LHCN-M2 (cell line): ENCODE results near the gene TUBGCP2. TPM values are rescaled to one million over a fixed set of nuclear protein-coding genes. Genes with fewer than 3 reads are reported as not detected.
"Not testable (repeated sequence)": the region's sequence is repeated elsewhere in the genome, so short reads cannot be mapped to it uniquely, and the experiment has no call there.

ENCODE experiments used
- DNase-seq: peaks from one replicate; pipeline ENCODE4 v3.0.0-alpha.2; 2012; ENCODE audit warnings: low read depth
- total RNA-seq: library from RNA; depleted of rRNA; stranded (reverse); fragments of >200 nt; gene quantifications from 2 replicates; pipeline ENCODE4 v1.2.3, GENCODE V29; 2014

TUBGCP2 gene
- total RNA-seq, 1 experiment from 2014 or later = 74.8 TPM

DNA sequence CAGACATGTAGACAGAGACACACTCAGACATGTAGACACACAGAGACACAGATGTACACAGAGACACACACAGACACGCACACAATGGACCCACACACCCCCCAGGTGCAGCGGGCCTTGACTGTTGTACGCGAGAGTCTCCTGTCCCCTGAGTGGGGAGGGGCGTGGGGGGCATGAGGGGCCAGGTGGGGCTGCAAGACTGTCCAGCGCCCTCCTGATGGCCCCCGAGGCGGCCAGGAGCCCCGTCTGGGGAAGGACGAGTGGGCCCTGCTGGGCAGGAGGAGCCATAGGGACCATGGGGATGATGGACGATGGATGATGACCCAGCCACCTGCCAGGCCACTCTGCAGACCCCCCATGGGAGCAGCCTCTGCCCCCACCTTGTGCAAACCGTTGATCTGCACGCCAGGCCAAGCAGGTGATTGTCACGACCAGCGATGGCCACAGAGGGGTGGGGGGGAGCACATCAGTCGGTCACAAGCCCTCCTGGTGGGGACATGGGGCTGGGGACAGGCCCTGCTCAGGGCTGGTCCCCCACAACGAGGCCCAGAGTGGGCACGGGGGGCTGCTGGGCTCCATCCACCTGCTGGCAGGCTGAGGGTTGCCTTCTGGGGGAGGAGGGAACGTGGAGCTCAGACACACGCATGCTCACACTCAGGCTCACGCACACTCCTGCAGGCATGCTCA is 59.4 kb downstream of the TUBGCP2 start:
- no peak for DNase-seq

DNA sequence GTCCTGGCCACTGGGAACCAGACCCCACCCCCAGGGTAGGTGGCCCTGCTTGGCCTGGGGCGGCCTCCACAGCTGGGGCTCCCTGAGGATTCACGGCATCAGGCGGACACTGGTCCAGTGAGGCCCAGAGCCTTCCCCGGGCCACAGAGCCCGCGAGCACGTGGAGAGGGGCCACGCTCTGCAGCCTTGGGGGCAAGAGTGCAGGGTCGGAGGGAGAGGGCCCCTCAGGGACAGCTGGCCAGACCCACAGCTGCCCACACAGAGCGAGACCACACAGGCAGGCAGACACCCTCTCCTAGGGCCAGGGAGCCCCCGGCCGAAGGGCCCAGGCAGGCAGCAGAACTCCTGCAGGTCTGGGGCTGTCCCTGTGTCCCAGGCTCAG is 60.3 kb downstream of the TUBGCP2 start:
- DNase-seq = no peak

GRCh38 chr10:133247681-133248333 is 60.9 kb downstream of the TUBGCP2 start:
- DNase-seq = no peak

DNA sequence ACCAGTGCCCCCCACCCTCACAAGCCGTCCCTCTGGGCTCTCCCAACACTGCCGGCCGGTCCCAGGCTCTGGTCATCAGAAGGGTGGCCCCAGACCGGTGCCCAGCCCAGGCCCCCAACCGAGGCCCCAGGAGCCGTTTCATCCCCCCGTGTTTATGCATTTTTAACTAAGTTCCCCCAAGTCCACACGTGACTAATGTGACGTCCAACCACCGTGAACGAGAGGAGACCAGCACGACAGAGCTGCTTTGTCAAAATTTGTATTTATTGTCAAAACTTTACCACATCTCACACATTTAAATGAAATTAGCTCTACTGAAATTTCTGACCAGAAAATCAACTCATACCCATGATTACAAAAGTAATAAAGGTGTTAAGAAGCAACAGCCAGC is 62.4 kb downstream of the TUBGCP2 start:
- DNase-seq = no peak

GRCh38 chr10:133245439-133246235 is 63.0 kb downstream of the TUBGCP2 start:
- DNase-seq = no peak

GRCh38 chr10:133243593-133243992 is 65.1 kb downstream of the TUBGCP2 start:
- DNase-seq = no peak

DNA sequence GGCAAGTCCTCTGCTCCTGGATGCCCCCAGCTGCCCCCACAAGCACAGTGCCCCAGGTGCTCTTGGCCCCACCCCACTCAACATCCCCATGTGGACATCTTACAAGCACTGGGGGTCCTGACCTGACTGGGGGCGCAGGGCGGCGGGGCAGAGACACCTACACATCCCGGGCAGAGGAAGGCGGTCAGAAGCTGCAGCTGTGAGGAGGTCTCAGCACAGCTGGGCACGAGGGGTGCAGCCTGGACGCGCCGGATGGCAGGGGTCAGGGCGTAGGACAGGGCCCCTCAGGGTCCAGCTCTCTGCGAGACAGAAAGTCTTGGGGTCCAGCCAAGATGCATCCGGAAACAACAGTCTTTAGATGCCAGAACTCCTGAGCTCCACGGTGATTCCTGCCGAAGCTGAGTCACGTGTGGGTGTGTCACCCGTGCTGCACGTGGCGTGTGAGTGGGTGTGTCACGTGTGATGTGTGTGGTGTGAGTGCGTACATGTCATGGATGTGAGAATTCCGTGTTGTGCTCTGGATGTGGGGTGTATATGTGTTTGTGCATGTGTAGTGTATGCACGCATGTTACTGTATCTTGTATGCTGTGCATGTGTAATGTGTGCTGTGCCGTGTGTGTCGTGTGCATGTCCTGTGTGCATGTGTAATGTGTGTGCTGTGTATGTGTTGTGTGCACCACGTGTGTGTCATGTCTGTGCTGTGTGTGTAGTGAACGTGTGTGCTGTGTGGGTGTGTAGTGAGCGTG is 65.9 kb downstream of the TUBGCP2 start:
- peak; percentile 47 for DNase-seq

DNA sequence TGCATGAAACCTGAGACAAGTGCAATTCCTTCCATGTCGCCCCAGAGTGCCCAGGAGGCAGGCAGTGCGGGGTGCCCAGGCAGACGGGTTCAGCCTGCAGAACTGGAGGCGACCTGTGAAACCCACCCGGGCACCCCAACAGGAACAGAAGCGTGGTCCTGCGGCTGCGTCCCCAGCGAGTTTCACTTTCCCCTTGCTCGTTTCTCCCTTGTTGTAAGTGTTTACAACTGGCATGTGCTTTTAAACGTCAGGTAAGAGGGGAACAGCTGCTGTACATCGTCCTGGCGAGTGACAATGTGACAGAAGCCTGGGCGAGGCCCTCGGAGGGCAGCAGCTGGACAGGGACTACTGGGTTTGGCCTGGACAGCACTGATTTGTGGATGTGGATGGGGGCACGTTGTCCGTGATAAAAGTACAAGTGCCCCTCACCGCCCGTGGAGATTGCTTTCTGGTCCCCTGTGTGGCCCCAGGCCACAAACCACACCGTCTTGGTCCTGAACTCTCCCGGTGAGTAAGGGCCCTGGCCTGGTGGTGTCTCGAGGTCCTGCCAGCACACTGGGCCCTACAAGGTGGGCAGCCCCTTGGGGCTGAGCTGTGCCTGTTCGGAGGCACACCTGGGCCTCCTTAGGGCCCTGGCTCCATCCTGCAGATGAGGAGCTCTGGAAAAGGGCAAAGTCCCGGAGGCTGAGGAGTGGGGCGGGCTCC is 67.0 kb downstream of the TUBGCP2 start:
- no peak for DNase-seq

DNA sequence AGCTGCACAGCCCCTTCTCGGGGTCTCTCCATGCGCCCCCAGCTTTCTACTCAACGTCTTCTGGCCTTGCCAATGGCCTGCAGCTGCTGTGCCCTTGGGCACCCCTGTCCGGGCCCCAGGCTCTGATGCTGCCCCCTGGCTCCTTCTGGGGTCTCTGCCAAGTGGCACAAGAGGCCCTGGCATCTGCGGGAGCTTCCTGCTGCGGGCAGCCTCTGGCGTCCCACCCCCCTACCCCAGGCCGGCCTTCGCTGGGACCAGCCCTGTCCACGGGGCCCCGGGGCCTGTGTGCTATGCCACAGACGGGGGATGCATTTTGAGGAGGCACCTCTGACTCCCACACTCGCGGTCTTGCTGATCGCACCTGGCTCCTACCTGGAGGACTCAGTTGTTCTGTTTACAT is 68.7 kb downstream of the TUBGCP2 start:
- no peak for DNase-seq

- no peak for DNase-seq
Observed at GRCh38 chr10:133238466-133238804, 70.2 kb downstream of the TUBGCP2 start.

- DNase-seq = no peak
Observed at GRCh38 chr10:133237588-133238465, 70.8 kb downstream of the TUBGCP2 start, which contains the start of gene VENTX. Gene VENTX, plus strand, starts transcription at chr10:133237855. Its CDS starts 60 bp downstream, at chr10:133237915.

DNA sequence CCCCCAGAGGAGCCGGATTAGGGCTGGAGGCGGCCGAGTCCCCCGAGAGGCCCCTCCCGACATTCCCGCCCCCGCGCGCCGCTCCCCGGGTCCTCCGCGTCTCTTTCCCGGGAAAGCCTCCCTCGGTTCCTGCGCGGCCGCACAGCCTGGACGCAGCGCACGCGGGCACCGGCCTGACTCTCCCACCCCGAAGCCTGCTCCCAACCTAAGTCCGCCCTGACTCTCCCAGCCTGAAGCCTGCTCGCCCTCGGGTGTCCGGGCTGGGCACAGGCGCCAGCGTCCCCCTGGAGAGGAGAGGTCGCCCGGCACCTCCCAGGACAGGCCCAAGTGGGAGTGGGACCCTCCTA is 71.5 kb downstream of the TUBGCP2 start:
- no peak for DNase-seq

GRCh38 chr10:133236401-133237240 is 72.1 kb downstream of the TUBGCP2 start:
- no peak for DNase-seq

- DNase-seq = no peak
Observed at GRCh38 chr10:133235932-133236331, 72.7 kb downstream of the TUBGCP2 start.

- no peak for DNase-seq
Observed at GRCh38 chr10:133235265-133235855, 73.3 kb downstream of the TUBGCP2 start.

- DNase-seq = not testable (repeated sequence)
Observed at GRCh38 chr10:133234796-133235195, 73.9 kb downstream of the TUBGCP2 start.

- DNase-seq = no peak
Observed at GRCh38 chr10:133231946-133232574, 76.6 kb downstream of the TUBGCP2 start.

DNA sequence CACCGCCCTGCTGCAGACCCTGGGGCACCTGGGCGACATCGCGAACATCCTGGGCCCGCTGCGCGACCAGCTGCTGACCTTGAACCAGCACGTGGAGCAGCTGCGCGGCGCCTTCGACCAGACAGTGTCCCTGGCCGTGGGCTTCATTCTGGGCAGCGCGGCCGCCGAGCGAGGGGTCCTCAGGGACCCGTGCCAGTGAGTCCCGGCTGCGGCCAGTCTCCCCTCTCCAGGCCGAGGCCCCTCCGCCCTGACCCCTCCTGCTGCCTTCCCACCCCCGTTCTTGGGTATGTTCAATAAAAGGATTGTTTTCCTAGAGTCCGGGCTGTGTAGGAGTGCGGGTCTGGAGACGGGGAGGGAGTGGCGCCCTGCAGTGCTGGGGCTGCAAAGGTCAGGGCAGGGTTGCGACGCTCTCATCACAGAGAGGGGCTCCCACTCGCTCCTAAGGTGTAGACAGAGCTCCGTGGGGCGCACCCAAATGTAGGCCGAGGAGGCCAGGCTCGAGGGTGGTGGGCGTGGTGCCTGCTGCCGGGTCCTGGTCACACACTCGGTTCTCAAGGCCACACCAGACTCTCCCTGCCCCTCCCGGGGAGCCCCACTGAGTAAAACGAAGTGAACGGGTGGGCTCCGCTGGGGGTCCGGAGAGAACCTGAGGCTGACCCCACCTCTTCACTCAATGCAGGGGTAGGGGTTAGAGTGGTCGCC is 77.3 kb downstream of the TUBGCP2 start:
- DNase-seq = no peak
